HEK293 (cell line): Measurements from ENCODE around the gene HOXB4.
A peak's percentile ranks its signal among the peaks of the same experiment; 100 is the strongest.

Experiments
- CTCF ChIA-PET: fragments of 350-600 bp; formaldehyde crosslinking; extraction: SDS; loops from one replicate; lab custom pipeline; 2021; ENCODE audit warnings: antibody characterized with exemption; lab: Yijun Ruan, JAX
- POLR2A ChIA-PET: fragments of 300-600 bp; formaldehyde crosslinking; extraction: SDS; loops from one replicate; lab custom pipeline; 2020; ENCODE audit warnings: antibody characterized with exemption, inconsistent platforms; lab: Yijun Ruan, JAX
- H3K27ac ChIP-seq: fragments of 200-500 bp; sonication (Bioruptor generic); 2 replicates; pipeline ENCODE4 v1.5.1; 2014; ENCODE audit warnings: low read depth, low read length, control low read depth, inconsistent platforms; ENCODE audit errors: extremely low read depth
- H3K36me3 ChIP-seq, 2 experiments: fragments of 200-500 bp in 1 of 2; sonication (Bioruptor generic) in 1 of 2; 1 replicate in 1 of 2; 2 replicates in 1 of 2; pipeline ENCODE4 v1.5.1; 2014 to 2017; ENCODE audit warnings: inconsistent platforms in 2 of 2, low read length in 2 of 2; ENCODE audit not compliant: control insufficient read depth in 2 of 2, insufficient read depth in 1 of 2
- H3K4me1 ChIP-seq: fragments of 200-500 bp; sonication (Bioruptor generic); 2 replicates; pipeline ENCODE4 v1.5.1; 2014; ENCODE audit warnings: mild to moderate bottlenecking, low read length, inconsistent platforms; ENCODE audit not compliant: control insufficient read depth, insufficient read depth
- H3K4me3 ChIP-seq: 2 replicates; pipeline ENCODE4 v1.5.1; 2011; ENCODE audit warnings: low read depth, mild to moderate bottlenecking, control low read depth, low read length, moderate library complexity
- H3K9me3 ChIP-seq: fragments of 200-500 bp; sonication (Bioruptor generic); 2 replicates; pipeline ENCODE4 v1.5.1; 2014; ENCODE audit warnings: low read depth, low read length, inconsistent platforms; ENCODE audit not compliant: control insufficient read depth, insufficient read depth
- BCL11A ChIP-seq: fragments of 450-650 bp; formaldehyde crosslinking; IDR thresholded peaks from 2 replicates; pipeline ENCODE4 v1.5.1; 2016; ENCODE audit warnings: low read depth, missing biosample characterization, missing genetic modification characterization
- EGR2 ChIP-seq: fragments of 450-650 bp; formaldehyde crosslinking; IDR thresholded peaks from 2 replicates; pipeline ENCODE4 v1.5.1; 2016; ENCODE audit warnings: low read depth, missing biosample characterization, missing genetic modification characterization
- GLI2 ChIP-seq: fragments of 450-650 bp; formaldehyde crosslinking; IDR thresholded peaks from 2 replicates; pipeline ENCODE4; 2017; ENCODE audit warnings: missing biosample characterization, missing genetic modification characterization, low read depth, borderline replicate concordance
- GLIS1 ChIP-seq: fragments of 450-650 bp; formaldehyde crosslinking; IDR thresholded peaks from 2 replicates; pipeline ENCODE4 v1.5.1; 2016; ENCODE audit warnings: missing biosample characterization, missing genetic modification characterization
- IKZF3 ChIP-seq: fragments of 450-650 bp; IDR thresholded peaks from 2 replicates; pipeline ENCODE4 v1.5.0; 2018; ENCODE audit warnings: missing biosample characterization, mild to moderate bottlenecking, missing genetic modification characterization, moderate library complexity
- KLF1 ChIP-seq: fragments of 450-650 bp; formaldehyde crosslinking; IDR thresholded peaks from 2 replicates; pipeline ENCODE4 v1.5.1; 2016; ENCODE audit warnings: missing biosample characterization, missing genetic modification characterization
- KLF10 ChIP-seq: fragments of 450-650 bp; IDR thresholded peaks from 2 replicates; pipeline ENCODE4 v1.5.1; 2018; ENCODE audit warnings: missing biosample characterization, mild to moderate bottlenecking, missing genetic modification characterization
- MZF1 ChIP-seq: fragments of 450-650 bp; formaldehyde crosslinking; IDR thresholded peaks from 2 replicates; pipeline ENCODE4 v1.5.1; 2017; ENCODE audit warnings: missing biosample characterization, missing genetic modification characterization, borderline replicate concordance
- PRDM1 ChIP-seq: fragments of 450-650 bp; formaldehyde crosslinking; IDR thresholded peaks from 2 replicates; pipeline ENCODE4; 2016; ENCODE audit warnings: missing biosample characterization, missing genetic modification characterization
- TCF7L2 ChIP-seq: IDR thresholded peaks from 2 replicates; pipeline ENCODE4 v1.6.1; 2011; ENCODE audit warnings: low read depth, mild to moderate bottlenecking, inconsistent platforms, low read length, moderate library complexity, borderline replicate concordance
- YY2 ChIP-seq: fragments of 450-650 bp; formaldehyde crosslinking; IDR thresholded peaks from 2 replicates; pipeline ENCODE4 v1.5.1; 2016; ENCODE audit warnings: missing biosample characterization, missing genetic modification characterization
- ZBTB7A ChIP-seq: fragments of 450-650 bp; formaldehyde crosslinking; IDR thresholded peaks from 2 replicates; pipeline ENCODE4 v1.5.1; 2016; ENCODE audit warnings: low read depth, missing biosample characterization, missing genetic modification characterization
- ZNF133 ChIP-seq: fragments of 450-650 bp; formaldehyde crosslinking; IDR thresholded peaks from 2 replicates; pipeline ENCODE4 v1.5.1; 2016; ENCODE audit warnings: missing biosample characterization, missing genetic modification characterization
- ZNF184 ChIP-seq: fragments of 450-650 bp; IDR thresholded peaks from 2 replicates; pipeline ENCODE4 v1.5.1; 2018; ENCODE audit warnings: missing biosample characterization, mild to moderate bottlenecking, missing genetic modification characterization
- ZNF239 ChIP-seq: fragments of 450-650 bp; formaldehyde crosslinking; IDR thresholded peaks from 2 replicates; pipeline ENCODE4 v1.5.1; 2016; ENCODE audit warnings: missing biosample characterization, missing genetic modification characterization
- ZNF335 ChIP-seq: fragments of 450-650 bp; formaldehyde crosslinking; conservative IDR thresholded peaks from 2 replicates; pipeline ENCODE4 v1.5.1; 2016; ENCODE audit warnings: missing biosample characterization, missing genetic modification characterization
- ZNF529 ChIP-seq: fragments of 450-650 bp; formaldehyde crosslinking; IDR thresholded peaks from 2 replicates; pipeline ENCODE4 v1.5.1; 2017; ENCODE audit warnings: missing genetic modification characterization, missing biosample characterization; ENCODE audit not compliant: insufficient replicate concordance
- ZNF664 ChIP-seq: fragments of 450-650 bp; formaldehyde crosslinking; IDR thresholded peaks from 2 replicates; pipeline ENCODE4 v1.5.1; 2016; ENCODE audit warnings: missing biosample characterization, missing genetic modification characterization
- TF ChIP-seq, protein P1 (sequence below): fragments of 450-650 bp; formaldehyde crosslinking; IDR thresholded peaks from 2 replicates; pipeline ENCODE4 v1.5.1; 2017; ENCODE audit warnings: missing biosample characterization, mild to moderate bottlenecking, missing genetic modification characterization, moderate library complexity
- TF ChIP-seq, protein P2 (sequence below): fragments of 450-650 bp; formaldehyde crosslinking; IDR thresholded peaks from 2 replicates; pipeline ENCODE4 v1.5.1; 2016; ENCODE audit warnings: missing biosample characterization, missing genetic modification characterization
- TF ChIP-seq, protein P3 (sequence below): fragments of 450-650 bp; formaldehyde crosslinking; IDR thresholded peaks from 2 replicates; pipeline ENCODE4 v1.5.1; 2017; ENCODE audit warnings: missing biosample characterization, missing genetic modification characterization
- TF ChIP-seq, protein P4 (sequence below): fragments of 450-650 bp; formaldehyde crosslinking; IDR thresholded peaks from 2 replicates; pipeline ENCODE4 v1.5.1; 2016; ENCODE audit warnings: missing biosample characterization, missing genetic modification characterization
- TF ChIP-seq, protein P5 (sequence below): fragments of 450-650 bp; formaldehyde crosslinking; IDR thresholded peaks from 2 replicates; pipeline ENCODE4 v1.5.1; 2016; ENCODE audit warnings: missing biosample characterization, missing genetic modification characterization
- TF ChIP-seq, protein P6 (sequence below): fragments of 450-650 bp; formaldehyde crosslinking; IDR thresholded peaks from 2 replicates; pipeline ENCODE4 v1.5.1; 2016; ENCODE audit warnings: missing biosample characterization, missing genetic modification characterization, borderline replicate concordance
- TF ChIP-seq, protein P7 (sequence below): fragments of 450-650 bp; formaldehyde crosslinking; IDR thresholded peaks from 2 replicates; pipeline ENCODE4 v1.5.1; 2016; ENCODE audit warnings: missing biosample characterization, missing genetic modification characterization

Gene HOXB4

DNA sequence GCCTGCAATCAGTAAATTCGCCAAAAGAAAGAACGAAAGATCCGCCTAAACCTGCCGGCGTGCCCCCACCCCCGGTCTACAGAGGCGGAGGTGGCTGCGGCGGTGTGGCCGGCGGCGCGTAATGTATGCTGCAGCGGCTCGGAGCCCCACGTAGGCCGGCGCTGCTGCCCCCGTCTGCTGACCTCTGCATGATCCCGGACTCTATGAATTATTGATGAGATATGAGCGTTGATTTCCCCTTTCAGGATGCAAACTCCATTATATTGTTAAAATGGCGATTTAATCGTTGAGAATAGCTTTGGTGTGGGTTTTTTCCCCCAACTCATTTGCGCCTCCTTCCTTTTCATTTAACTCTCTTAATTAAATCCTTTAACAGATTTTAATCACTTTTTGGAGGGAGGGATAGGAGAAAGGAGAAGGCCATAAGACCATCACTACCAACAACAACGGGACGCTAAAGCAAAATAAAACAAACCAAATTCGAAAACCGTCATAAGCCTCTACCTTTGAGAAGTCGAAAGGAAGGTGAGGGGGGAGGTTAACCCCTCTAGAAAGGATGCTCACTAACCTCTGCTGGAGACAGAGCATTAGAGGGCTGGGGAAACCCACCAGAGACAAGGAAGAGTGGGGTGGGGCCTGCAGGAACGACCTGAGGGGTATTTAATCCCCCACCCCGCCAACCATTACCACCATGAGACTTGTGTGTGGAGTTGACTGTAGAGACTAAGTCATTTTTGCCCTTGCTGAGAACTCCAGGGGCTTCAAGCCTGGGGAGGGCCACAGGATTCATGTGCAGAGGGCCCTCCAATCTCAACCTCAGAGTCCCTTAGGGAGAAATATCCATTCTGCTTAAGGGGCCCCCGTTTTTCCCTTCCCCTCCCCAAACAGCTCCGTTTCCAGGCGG lies 8.5 kb upstream of the HOXB4 start (continued):
- TF ChIP-seq, protein P1, sequence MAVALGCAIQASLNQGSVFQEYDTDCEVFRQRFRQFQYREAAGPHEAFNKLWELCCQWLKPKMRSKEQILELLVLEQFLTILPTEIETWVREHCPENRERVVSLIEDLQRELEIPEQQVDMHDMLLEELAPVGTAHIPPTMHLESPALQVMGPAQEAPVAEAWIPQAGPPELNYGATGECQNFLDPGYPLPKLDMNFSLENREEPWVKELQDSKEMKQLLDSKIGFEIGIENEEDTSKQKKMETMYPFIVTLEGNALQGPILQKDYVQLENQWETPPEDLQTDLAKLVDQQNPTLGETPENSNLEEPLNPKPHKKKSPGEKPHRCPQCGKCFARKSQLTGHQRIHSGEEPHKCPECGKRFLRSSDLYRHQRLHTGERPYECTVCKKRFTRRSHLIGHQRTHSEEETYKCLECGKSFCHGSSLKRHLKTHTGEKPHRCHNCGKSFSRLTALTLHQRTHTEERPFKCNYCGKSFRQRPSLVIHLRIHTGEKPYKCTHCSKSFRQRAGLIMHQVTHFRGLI (tag by site-specific recombination) = no peak
- TF ChIP-seq, protein P2, sequence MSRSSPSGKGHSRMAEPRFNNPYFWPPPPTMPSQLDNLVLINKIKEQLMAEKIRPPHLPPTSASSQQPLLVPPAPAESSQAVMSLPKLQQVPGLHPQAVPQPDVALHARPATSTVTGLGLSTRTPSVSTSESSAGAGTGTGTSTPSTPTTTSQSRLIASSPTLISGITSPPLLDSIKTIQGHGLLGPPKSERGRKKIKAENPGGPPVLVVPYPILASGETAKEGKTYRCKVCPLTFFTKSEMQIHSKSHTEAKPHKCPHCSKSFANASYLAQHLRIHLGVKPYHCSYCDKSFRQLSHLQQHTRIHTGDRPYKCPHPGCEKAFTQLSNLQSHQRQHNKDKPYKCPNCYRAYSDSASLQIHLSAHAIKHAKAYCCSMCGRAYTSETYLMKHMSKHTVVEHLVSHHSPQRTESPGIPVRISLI = no peak
- TF ChIP-seq GLIS1 (tag by site-specific recombination) = peak; percentile 50
- 0 out of 2 replicates have a peak, but pooled peaks have one; percentile 11 for TF ChIP-seq TCF7L2
- TF ChIP-seq ZNF184 (tag by site-specific recombination) = no peak
- 0 out of 2 replicates have a peak, but pooled peaks have one; percentile 22 for TF ChIP-seq KLF10 (tag by site-specific recombination)
- TF ChIP-seq, protein P3, sequence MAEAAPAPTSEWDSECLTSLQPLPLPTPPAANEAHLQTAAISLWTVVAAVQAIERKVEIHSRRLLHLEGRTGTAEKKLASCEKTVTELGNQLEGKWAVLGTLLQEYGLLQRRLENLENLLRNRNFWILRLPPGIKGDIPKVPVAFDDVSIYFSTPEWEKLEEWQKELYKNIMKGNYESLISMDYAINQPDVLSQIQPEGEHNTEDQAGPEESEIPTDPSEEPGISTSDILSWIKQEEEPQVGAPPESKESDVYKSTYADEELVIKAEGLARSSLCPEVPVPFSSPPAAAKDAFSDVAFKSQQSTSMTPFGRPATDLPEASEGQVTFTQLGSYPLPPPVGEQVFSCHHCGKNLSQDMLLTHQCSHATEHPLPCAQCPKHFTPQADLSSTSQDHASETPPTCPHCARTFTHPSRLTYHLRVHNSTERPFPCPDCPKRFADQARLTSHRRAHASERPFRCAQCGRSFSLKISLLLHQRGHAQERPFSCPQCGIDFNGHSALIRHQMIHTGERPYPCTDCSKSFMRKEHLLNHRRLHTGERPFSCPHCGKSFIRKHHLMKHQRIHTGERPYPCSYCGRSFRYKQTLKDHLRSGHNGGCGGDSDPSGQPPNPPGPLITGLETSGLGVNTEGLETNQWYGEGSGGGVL = no peak

DNA sequence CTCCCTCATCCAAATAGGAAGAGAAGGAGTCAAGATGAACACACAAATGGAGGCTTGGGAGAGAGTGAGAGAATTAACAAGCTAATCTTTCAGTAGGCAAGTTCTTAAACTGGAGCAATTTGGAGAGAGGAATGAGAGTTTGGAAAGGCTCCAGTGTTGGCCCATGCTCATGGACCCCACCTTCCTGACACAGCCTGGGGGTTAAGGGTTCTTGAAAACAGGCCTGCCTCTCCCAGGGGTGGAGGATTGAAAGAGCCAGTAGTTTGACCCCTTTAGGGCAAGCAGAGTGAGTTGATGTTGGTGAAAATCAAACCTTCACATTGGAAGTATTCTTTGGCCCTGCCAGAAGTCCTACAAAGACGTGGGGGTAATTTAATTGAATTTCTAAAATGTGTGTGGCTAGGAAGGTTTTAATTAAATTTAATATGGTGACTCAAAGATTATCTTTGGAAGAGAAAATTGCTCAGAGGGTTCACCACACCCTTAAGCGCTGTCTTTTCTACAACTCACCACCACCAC lies 6.1 kb upstream of the HOXB4 start:
- H3K4me1 ChIP-seq = peaks cover 57% of the 10 kb centered on the region
- CTCF ChIA-PET = interaction anchor here (0.6 to 2.4 kb wide), 11 partner anchors 9 to 369 kb away, joined by 3 to 15 read pairs (median 5); partner anchors contain the start of gene HOXB5
- H3K36me3 ChIP-seq = peaks cover 0 to 21% of the 10 kb centered on the region in 2 experiments; a peak in 1 of 3 replicates
- H3K27ac ChIP-seq = peak overlapping the region; percentile 92
- H3K9me3 ChIP-seq = no peaks in the 10 kb centered on the region
- H3K4me3 ChIP-seq = no peak overlapping the region
- POLR2A ChIA-PET = interaction anchor here (1.1 to 1.2 kb wide), 2 partner anchors 26 to 43 kb away, joined by 3 to 5 read pairs; no protein-coding TSS in a partner anchor
- TF ChIP-seq, protein P4, sequence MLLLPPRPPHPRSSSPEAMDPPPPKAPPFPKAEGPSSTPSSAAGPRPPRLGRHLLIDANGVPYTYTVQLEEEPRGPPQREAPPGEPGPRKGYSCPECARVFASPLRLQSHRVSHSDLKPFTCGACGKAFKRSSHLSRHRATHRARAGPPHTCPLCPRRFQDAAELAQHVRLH (tag by site-specific recombination) = no peak
- TF ChIP-seq YY2 (tag by site-specific recombination) (no peak), ZNF239 (no peak), EGR2 (tag by site-specific recombination) (no peak), GLI2 (tag by site-specific recombination) (no peak), IKZF3 (tag by site-specific recombination) (0 out of 2 replicates have a peak, but pooled peaks have one; percentile 2), ZNF529 (tag by site-specific recombination) (no peak), GLIS1 (tag by site-specific recombination) (peak; percentile 49; the same call in 1 of the 2 replicates), KLF1 (tag by site-specific recombination) (peak; percentile 66; the same call in 1 of the 2 replicates), MZF1 (tag by site-specific recombination) (no peak), ZNF335 (peak; percentile 39), ZNF664 (tag by site-specific recombination) (no peak), ZNF133 (tag by site-specific recombination) (no peak), PRDM1 (tag by site-specific recombination) (peak; percentile 65), BCL11A (tag by site-specific recombination) (0 out of 2 replicates have a peak, but pooled peaks have one; percentile 27), ZBTB7A (tag by site-specific recombination) (no peak)
- TF ChIP-seq, protein P5, sequence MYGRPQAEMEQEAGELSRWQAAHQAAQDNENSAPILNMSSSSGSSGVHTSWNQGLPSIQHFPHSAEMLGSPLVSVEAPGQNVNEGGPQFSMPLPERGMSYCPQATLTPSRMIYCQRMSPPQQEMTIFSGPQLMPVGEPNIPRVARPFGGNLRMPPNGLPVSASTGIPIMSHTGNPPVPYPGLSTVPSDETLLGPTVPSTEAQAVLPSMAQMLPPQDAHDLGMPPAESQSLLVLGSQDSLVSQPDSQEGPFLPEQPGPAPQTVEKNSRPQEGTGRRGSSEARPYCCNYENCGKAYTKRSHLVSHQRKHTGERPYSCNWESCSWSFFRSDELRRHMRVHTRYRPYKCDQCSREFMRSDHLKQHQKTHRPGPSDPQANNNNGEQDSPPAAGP = 0 out of 2 replicates have a peak, but pooled peaks have one; percentile 28
- TF ChIP-seq, protein P6, sequence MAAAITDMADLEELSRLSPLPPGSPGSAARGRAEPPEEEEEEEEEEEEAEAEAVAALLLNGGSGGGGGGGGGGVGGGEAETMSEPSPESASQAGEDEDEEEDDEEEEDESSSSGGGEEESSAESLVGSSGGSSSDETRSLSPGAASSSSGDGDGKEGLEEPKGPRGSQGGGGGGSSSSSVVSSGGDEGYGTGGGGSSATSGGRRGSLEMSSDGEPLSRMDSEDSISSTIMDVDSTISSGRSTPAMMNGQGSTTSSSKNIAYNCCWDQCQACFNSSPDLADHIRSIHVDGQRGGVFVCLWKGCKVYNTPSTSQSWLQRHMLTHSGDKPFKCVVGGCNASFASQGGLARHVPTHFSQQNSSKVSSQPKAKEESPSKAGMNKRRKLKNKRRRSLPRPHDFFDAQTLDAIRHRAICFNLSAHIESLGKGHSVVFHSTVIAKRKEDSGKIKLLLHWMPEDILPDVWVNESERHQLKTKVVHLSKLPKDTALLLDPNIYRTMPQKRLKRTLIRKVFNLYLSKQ (tag by site-specific recombination) = no peak
- TF ChIP-seq, protein P7, sequence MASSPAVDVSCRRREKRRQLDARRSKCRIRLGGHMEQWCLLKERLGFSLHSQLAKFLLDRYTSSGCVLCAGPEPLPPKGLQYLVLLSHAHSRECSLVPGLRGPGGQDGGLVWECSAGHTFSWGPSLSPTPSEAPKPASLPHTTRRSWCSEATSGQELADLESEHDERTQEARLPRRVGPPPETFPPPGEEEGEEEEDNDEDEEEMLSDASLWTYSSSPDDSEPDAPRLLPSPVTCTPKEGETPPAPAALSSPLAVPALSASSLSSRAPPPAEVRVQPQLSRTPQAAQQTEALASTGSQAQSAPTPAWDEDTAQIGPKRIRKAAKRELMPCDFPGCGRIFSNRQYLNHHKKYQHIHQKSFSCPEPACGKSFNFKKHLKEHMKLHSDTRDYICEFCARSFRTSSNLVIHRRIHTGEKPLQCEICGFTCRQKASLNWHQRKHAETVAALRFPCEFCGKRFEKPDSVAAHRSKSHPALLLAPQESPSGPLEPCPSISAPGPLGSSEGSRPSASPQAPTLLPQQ (tag by site-specific recombination) = 0 out of 2 replicates have a peak, but pooled peaks have one; percentile 51
